ENCODE results near the gene ETV1.

The ETV1 gene

GRCh38 chr7:13991791-13992595, 2.5 kb upstream of the ETV1 start:
- H3K4me3 ChIP-seq (ENCODE audit: low read length) = peak overlapping the region; percentile 82
- no peak for TF ChIP-seq CTCF (conservative IDR thresholded peaks at IDR 0.05; ENCODE audit: low read length)
- no peak for DNase-seq (ENCODE audit: low read depth)

GRCh38 chr7:13990984-13991790, 1.7 kb upstream of the ETV1 start:
- peak; percentile 97 for DNase-seq (ENCODE audit: low read depth)
- H3K4me3 ChIP-seq (ENCODE audit: low read length) = peak overlapping the region; percentile 82
- peak; percentile 9; the same call in 1 of the 2 replicates for TF ChIP-seq CTCF (conservative IDR thresholded peaks at IDR 0.05; ENCODE audit: low read length)

GRCh38 chr7:13990319-13990983, 985 bp upstream of the ETV1 start:
- peak; percentile 21 for DNase-seq (ENCODE audit: low read depth)
- TF ChIP-seq CTCF (conservative IDR thresholded peaks at IDR 0.05; ENCODE audit: low read length) = no peak
- H3K4me3 ChIP-seq (ENCODE audit: low read length) = peak overlapping the region; percentile 82

- no peak for TF ChIP-seq CTCF (conservative IDR thresholded peaks at IDR 0.05; ENCODE audit: low read length)
- DNase-seq (ENCODE audit: low read depth) = no peak
- H3K4me3 ChIP-seq (ENCODE audit: low read length) = peak overlapping the region; percentile 82
Observed at GRCh38 chr7:13989949-13990305, 461 bp upstream of the ETV1 start.

- DNase-seq (ENCODE audit: low read depth) = peak; percentile 3
- peak overlapping the region; percentile 82 for H3K4me3 ChIP-seq (ENCODE audit: low read length)
- TF ChIP-seq CTCF (conservative IDR thresholded peaks at IDR 0.05; ENCODE audit: low read length) = 0 out of 2 replicates have a peak, but pooled peaks have one; percentile 9
Observed at GRCh38 chr7:13988731-13989125, 738 bp downstream of the ETV1 start.

GRCh38 chr7:13988065-13988464, 1.4 kb downstream of the ETV1 start:
- peak overlapping the region; percentile 82 for H3K4me3 ChIP-seq (ENCODE audit: low read length)
- no peak for TF ChIP-seq CTCF (conservative IDR thresholded peaks at IDR 0.05; ENCODE audit: low read length)
- peak; percentile 64 for DNase-seq (ENCODE audit: low read depth)

All from AG10803 (cell line).